H1 (cell line): ENCODE data around the gene GRAMD4. TPM values are rescaled to one million over a fixed set of nuclear protein-coding genes. Genes with fewer than 3 reads are reported as not detected.

Source experiments
- CTCF ChIA-PET: fragments of 300-600 bp; sonication (Branson Sonifier 250); formaldehyde crosslinking; loops from one replicate; lab custom pipeline; 2021; ENCODE audit not compliant: partially characterized antibody; lab: Charles Lee
- POLR2A ChIA-PET: fragments of 300-600 bp; sonication (Branson Sonifier 250); formaldehyde crosslinking; loops from one replicate; lab custom pipeline; 2021; ENCODE audit warnings: inconsistent platforms; ENCODE audit not compliant: partially characterized antibody; lab: Charles Lee
- DNase-seq, 2 experiments: peaks; one replicate each; pipeline versions ENCODE4 v3.0.0 to v3.0.0-alpha.2; 2010 to 2022; ENCODE audit warnings: low spot score in 2 of 2, low read depth in 1 of 2, mixed read lengths in 1 of 2
- FAIRE-seq: peaks from 2 replicates; lab custom pipeline; 2011; peaks lifted over from hg19 to GRCh38; lab: Jason Lieb, UNC
- H2AFZ ChIP-seq: 2 replicates; pipeline ENCODE4 v1.8.1; 2012; ENCODE audit warnings: low read length, inconsistent platforms
- H2AK5ac ChIP-seq: 2 replicates; pipeline ENCODE4 v1.6.1; 2013; ENCODE audit warnings: low read depth, low read length
- H2BK120ac ChIP-seq: replicated peaks from 2 replicates; pipeline ENCODE3; 2013; ENCODE audit warnings: low read depth, low read length, inconsistent platforms
- H2BK12ac ChIP-seq: 2 replicates; pipeline ENCODE4 v1.6.1; 2013; ENCODE audit warnings: low read depth, low read length
- H2BK15ac ChIP-seq: 2 replicates; pipeline ENCODE4 v1.6.1; 2013; ENCODE audit warnings: low read length
- H2BK20ac ChIP-seq: 2 replicates; pipeline ENCODE4 v1.6.1; 2013; ENCODE audit warnings: low read length
- H2BK5ac ChIP-seq: 2 replicates; pipeline ENCODE4 v1.6.1; 2013; ENCODE audit warnings: low read depth, low read length
- H3K14ac ChIP-seq: 2 replicates; pipeline ENCODE4 v1.6.1; 2013; ENCODE audit warnings: inconsistent platforms; ENCODE audit not compliant: insufficient read length
- H3K18ac ChIP-seq: 2 replicates; pipeline ENCODE4 v1.6.1; 2013; ENCODE audit warnings: low read length; ENCODE audit errors: extremely low read depth
- H3K23ac ChIP-seq: 2 replicates; pipeline ENCODE4 v1.6.1; 2013; ENCODE audit warnings: inconsistent platforms; ENCODE audit not compliant: insufficient read length
- H3K23me2 ChIP-seq: 2 replicates; pipeline ENCODE4 v1.6.1; 2013; ENCODE audit warnings: low read depth, low read length
- H3K27ac ChIP-seq: 2 replicates; pipeline ENCODE4 v1.6.1; 2011; ENCODE audit warnings: low read depth, low read length, inconsistent platforms
- H3K27me3 ChIP-seq, 4 experiments: replicated peaks in 1 of 4; 1 replicate in 1 of 4; 2 replicates in 3 of 4; pipeline versions ENCODE4 v1.6.1 to v1.8.1; 2011 to 2013; ENCODE audit warnings: low read length in 3 of 4, mild to moderate bottlenecking in 3 of 4, inconsistent platforms in 2 of 4, mixed read lengths in 2 of 4, moderate library complexity in 1 of 4; ENCODE audit not compliant: control insufficient read depth in 3 of 4, insufficient read depth in 3 of 4; ENCODE audit errors: extremely low read depth in 1 of 4
- H3K36me3 ChIP-seq, 4 experiments: 2 replicates each; pipeline versions ENCODE4 v1.6.1 to v1.8.1; 2011 to 2013; ENCODE audit warnings: mild to moderate bottlenecking in 4 of 4, low read length in 3 of 4, moderate library complexity in 2 of 4, control low read depth in 1 of 4, inconsistent platforms in 1 of 4; ENCODE audit not compliant: insufficient read depth in 4 of 4, control insufficient read depth in 2 of 4
- H3K4ac ChIP-seq: replicated peaks from 2 replicates; pipeline ENCODE3; 2013; ENCODE audit warnings: low read length, low read depth, mixed read lengths, inconsistent platforms; ENCODE audit not compliant: insufficient read length
- H3K4me1 ChIP-seq, 4 experiments: replicated peaks in 1 of 4; 1 replicate in 1 of 4; 2 replicates in 3 of 4; pipeline versions ENCODE4 v1.6.1 to v1.8.1; 2011 to 2013; ENCODE audit warnings: low read length in 3 of 4, inconsistent platforms in 2 of 4, mixed read lengths in 1 of 4; ENCODE audit not compliant: insufficient read depth in 4 of 4, control insufficient read depth in 3 of 4
- H3K4me2 ChIP-seq, 2 experiments: 2 replicates each; pipeline versions ENCODE4 v1.6.1 to v1.8.1; 2011 to 2013; ENCODE audit warnings: low read depth in 2 of 2, low read length in 2 of 2, control low read depth in 1 of 2, inconsistent platforms in 1 of 2, mild to moderate bottlenecking in 1 of 2; ENCODE audit not compliant: insufficient read depth in 1 of 2
- H3K4me3 ChIP-seq, 4 experiments: fragments of 200-600, 300-600 bp in 1 of 4; sonication (generic), shearing (Covaris generic), sonication (Bioruptor Twin) in 1 of 4; 2 replicates each; pipeline versions ENCODE4 v1.5.1 to v1.8.1; 2011 to 2016; ENCODE audit warnings: low read length in 4 of 4, low read depth in 3 of 4, control low read depth in 2 of 4, inconsistent platforms in 2 of 4, mild to moderate bottlenecking in 2 of 4, mixed read lengths in 1 of 4, moderate library complexity in 1 of 4; ENCODE audit not compliant: insufficient read depth in 2 of 4; ENCODE audit errors: extremely low read depth in 1 of 4
- H3K56ac ChIP-seq: replicated peaks from 2 replicates; pipeline ENCODE3; 2013; ENCODE audit warnings: low read depth, mild to moderate bottlenecking, mixed read lengths, low read length, inconsistent platforms; ENCODE audit not compliant: insufficient read length
- H3K79me1 ChIP-seq: 2 replicates; pipeline ENCODE4 v1.6.1; 2013; ENCODE audit warnings: low read depth, low read length, control low read depth
- H3K79me2 ChIP-seq, 2 experiments: 2 replicates each; pipeline versions ENCODE4 v1.6.1 to v1.8.1; 2012 to 2013; ENCODE audit warnings: low read length in 2 of 2, mild to moderate bottlenecking in 2 of 2, inconsistent platforms in 1 of 2; ENCODE audit not compliant: insufficient read depth in 2 of 2, control insufficient read depth in 1 of 2
- H3K9ac ChIP-seq, 4 experiments: replicated peaks in 1 of 4; 1 replicate in 1 of 4; 2 replicates in 3 of 4; pipeline versions ENCODE4 v1.6.1 to v1.8.1; 2011 to 2013; ENCODE audit warnings: low read depth in 3 of 4, low read length in 3 of 4, control low read depth in 2 of 4, mild to moderate bottlenecking in 2 of 4, moderate library complexity in 2 of 4, inconsistent platforms in 1 of 4; ENCODE audit errors: extremely low read depth in 1 of 4
- H3K9me3 ChIP-seq, 2 experiments: 2 replicates each; pipeline versions ENCODE4 v1.6.1 to v1.8.1; 2012 to 2013; ENCODE audit warnings: mild to moderate bottlenecking in 2 of 2, moderate library complexity in 2 of 2, control low read depth in 1 of 2, inconsistent platforms in 1 of 2, low read depth in 1 of 2, low read length in 1 of 2, mixed read lengths in 1 of 2; ENCODE audit not compliant: insufficient read depth in 2 of 2
- H4K20me1 ChIP-seq, 2 experiments: replicated peaks in 1 of 2; 2 replicates each; pipeline versions ENCODE3 to v1.8.1; 2011 to 2013; ENCODE audit warnings: inconsistent platforms in 2 of 2, low read length in 2 of 2, mild to moderate bottlenecking in 1 of 2; ENCODE audit not compliant: insufficient read depth in 2 of 2, control insufficient read depth in 1 of 2
- H4K5ac ChIP-seq: 2 replicates; pipeline ENCODE4 v1.6.1; 2013; ENCODE audit warnings: low read length, low read depth, mixed read lengths, inconsistent platforms; ENCODE audit not compliant: insufficient read length
- H4K8ac ChIP-seq: 2 replicates; pipeline ENCODE4 v1.8.0; 2013; ENCODE audit warnings: mild to moderate bottlenecking, moderate library complexity, low read length, inconsistent platforms; ENCODE audit not compliant: insufficient read depth; ENCODE audit errors: extremely low read depth
- H4K91ac ChIP-seq: replicated peaks from 2 replicates; pipeline ENCODE3; 2013; ENCODE audit warnings: low read length, mixed read lengths, inconsistent platforms; ENCODE audit not compliant: insufficient read length
- BCL11A ChIP-seq, 2 experiments: IDR thresholded peaks; one replicate each; pipeline ENCODE4 v1.6.1; 2011; ENCODE audit warnings: low read depth in 2 of 2, low read length in 2 of 2, mild to moderate bottlenecking in 2 of 2
- CBX5 ChIP-seq: fragments of 300-800, 300-1000 bp; sonication (generic); IDR thresholded peaks from 2 replicates; pipeline ENCODE4 v1.7.1; 2016; ENCODE audit warnings: antibody characterized with exemption, low read length, low read depth
- EZH2 ChIP-seq: fragments of 200-600 bp; sonication (generic); IDR thresholded peaks from 2 replicates; pipeline ENCODE4 v1.7.1; 2012; ENCODE audit warnings: low read depth, mild to moderate bottlenecking, moderate library complexity, low read length, inconsistent platforms; ENCODE audit not compliant: severe bottlenecking
- GTF2F1 ChIP-seq: IDR thresholded peaks from 2 replicates; pipeline ENCODE4 v1.6.1; 2012; ENCODE audit warnings: low read depth, low read length, improper control_type of control experiment, borderline replicate concordance
- KDM4A ChIP-seq: IDR thresholded peaks from one replicate; pipeline ENCODE4 v1.7.1; 2012; ENCODE audit warnings: low read depth, mild to moderate bottlenecking, moderate library complexity, low read length, inconsistent platforms; ENCODE audit not compliant: severe bottlenecking
- NANOG ChIP-seq: IDR thresholded peaks from 2 replicates; pipeline ENCODE4 v1.6.1; 2011; ENCODE audit warnings: low read length, low read depth, mild to moderate bottlenecking, inconsistent platforms; ENCODE audit not compliant: insufficient read depth, poor library complexity, severe bottlenecking
- POLR2A ChIP-seq, 2 experiments: IDR thresholded peaks; 1 replicate in 1 of 2; 2 replicates in 1 of 2; pipeline ENCODE4 v1.6.1; 2011; ENCODE audit warnings: low read depth in 2 of 2, low read length in 2 of 2, mild to moderate bottlenecking in 2 of 2; ENCODE audit errors: control extremely low read depth in 1 of 2
- RAD21 ChIP-seq, 2 experiments: IDR thresholded peaks in 1 of 2; conservative IDR thresholded peaks in 1 of 2; 2 replicates each; pipeline ENCODE4 v1.6.1; 2011; ENCODE audit warnings: low read depth in 2 of 2, low read length in 2 of 2, improper control_type of control experiment in 1 of 2, inconsistent platforms in 1 of 2, mild to moderate bottlenecking in 1 of 2, moderate library complexity in 1 of 2
- RXRA ChIP-seq: IDR thresholded peaks from 2 replicates; pipeline ENCODE4 v1.6.1; 2011; ENCODE audit warnings: low read depth, mild to moderate bottlenecking, low read length, moderate library complexity; ENCODE audit not compliant: insufficient read depth
- SUZ12 ChIP-seq: fragments of 200-600 bp; sonication (generic); IDR thresholded peaks from 2 replicates; pipeline ENCODE4 v1.6.1; 2012; ENCODE audit warnings: mild to moderate bottlenecking, inconsistent platforms, low read length, moderate library complexity, mixed read lengths
- TAF1 ChIP-seq: IDR thresholded peaks from 2 replicates; pipeline ENCODE4 v1.6.1; 2011; ENCODE audit warnings: mild to moderate bottlenecking, low read depth, low read length
- WGBS, 2 experiments: shearing (Covaris generic) in 1 of 2; methylation state at CpG; one replicate each; pipeline versions ENCODE4 v1.1.6 to v1.1.7; 2013 to 2015; ENCODE audit warnings: low lambda C conversion rate in 2 of 2, mixed read lengths in 2 of 2, inconsistent platforms in 1 of 2, low coverage in 1 of 2, missing lambda C conversion rate in 1 of 2; ENCODE audit not compliant: insufficient replicate concordance in 2 of 2, insufficient coverage in 1 of 2, insufficient read length in 1 of 2; ENCODE audit errors: extremely low coverage in 1 of 2, missing lambda C conversion rate in 1 of 2; 5-methylcytosine and 5-hydroxymethylcytosine counted together
- polyA plus RNA-seq, 7 experiments: library from polyadenylated mRNA; depleted of rRNA in 3 of 7; stranded (reverse) in 5 of 7; unstranded in 2 of 7; fragments of >200 nt in 5 of 7; fragments of 200-250 nt in 2 of 7; gene quantifications; 1 replicate in 5 of 7; 2 replicates in 1 of 7; 4 replicates in 1 of 7; pipeline versions ENCODE4 v1.2.1 to v1.2.3, GENCODE V29; 2011 to 2013; ENCODE audit warnings: missing spikeins in 2 of 7, mixed read lengths in 2 of 7
- total RNA-seq: library from RNA; stranded (reverse); fragmentation: NEBNext Ultra II Directional; extraction: Animal tissue kit (Norgen Biotek cat#: 25700); gene quantifications from 2 replicates; pipeline ENCODE4 v1.2.1, GENCODE V29; 2021
- TF ChIP-seq, protein P1 (sequence below): IDR thresholded peaks from 2 replicates; pipeline ENCODE4 v1.6.1; 2011; ENCODE audit warnings: low read depth, mild to moderate bottlenecking, low read length; ENCODE audit not compliant: insufficient read depth

The GRAMD4 gene
- total and polyA plus RNA-seq, 2 of the 8 experiments (the other 6 are each of a cell fraction or from before 2014, with no cell fraction given) = 7.9 to 25.6 TPM

DNA sequence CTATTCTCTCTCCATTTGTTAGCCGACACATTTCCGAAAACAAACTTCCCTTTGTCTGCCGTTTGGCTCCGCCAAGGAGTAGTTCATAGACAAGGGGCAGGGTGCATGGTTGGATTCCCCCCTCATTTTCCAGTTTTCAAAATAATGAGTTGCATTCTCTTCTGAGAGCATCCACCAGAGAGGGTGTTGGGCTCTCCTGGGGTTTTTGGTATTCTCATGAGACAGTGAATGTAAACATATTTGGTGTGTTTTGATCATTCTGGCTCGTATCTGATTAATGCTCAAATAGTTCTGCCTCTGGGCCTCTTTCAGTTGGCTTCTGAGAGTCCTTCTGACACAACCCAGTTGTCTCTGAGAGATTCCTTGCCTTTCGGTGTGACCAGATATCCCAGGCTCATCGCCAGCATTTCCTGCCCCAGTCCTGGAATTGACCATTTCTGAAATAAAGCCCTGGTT is 21.7 kb downstream of the GRAMD4 start:
- no peak overlapping the region for H2AFZ ChIP-seq
- CTCF ChIA-PET = no interaction called here

More for the DNA sequence above, 21.7 kb downstream of the GRAMD4 start:
- Histone ChIP-seq H3K23me2 (peaks cover 5% of the 10 kb centered on the region; the same call in 1 of the 2 replicates), H3K27ac (no peak overlapping the region), H4K5ac (no peak overlapping the region), H3K56ac (no peak overlapping the region), H2BK120ac (no peak overlapping the region), H3K4ac (no peak overlapping the region), H3K9ac (no peak overlapping the region), H4K20me1 (peaks cover 2 to 6% of the 10 kb centered on the region in 2 experiments), H3K18ac (no peak overlapping the region), H2AK5ac (no peak overlapping the region), H3K36me3 (no peaks in the 10 kb centered on the region), H2BK15ac (no peak overlapping the region), H4K91ac (no peak overlapping the region), H3K4me1 (peaks cover 0 to 5% (median 0%) of the 10 kb centered on the region in 4 experiments; a peak in 2 of 7 replicates), H2BK20ac (no peak overlapping the region), H2BK5ac (no peak overlapping the region), H3K14ac (no peak overlapping the region), H3K27me3 (no peaks in the 10 kb centered on the region), H2BK12ac (no peak overlapping the region), H3K23ac (no peak overlapping the region), H3K9me3 (no peaks in the 10 kb centered on the region), H3K79me1 (no peaks in the 10 kb centered on the region; the same call in 1 of the 2 replicates), H3K4me3 (no peak overlapping the region), H4K8ac (no peak overlapping the region), H3K4me2 (no peak overlapping the region), H3K79me2 (no peaks in the 10 kb centered on the region; a peak in 1 of 4 replicates)
- TF ChIP-seq, protein P1, sequence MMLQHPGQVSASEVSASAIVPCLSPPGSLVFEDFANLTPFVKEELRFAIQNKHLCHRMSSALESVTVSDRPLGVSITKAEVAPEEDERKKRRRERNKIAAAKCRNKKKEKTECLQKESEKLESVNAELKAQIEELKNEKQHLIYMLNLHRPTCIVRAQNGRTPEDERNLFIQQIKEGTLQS = no peak
- no peak for TF ChIP-seq TAF1
- no peak for TF ChIP-seq BCL11A (IDR thresholded peaks at IDR 0.05; ENCODE audit: low read depth in 2 of 2, low read length in 2 of 2)
- TF ChIP-seq CBX5 = no peak
- no peak for TF ChIP-seq GTF2F1
- TF ChIP-seq POLR2A (IDR thresholded peaks at IDR 0.05; ENCODE audit: control extremely low read depth in 1 of 2, low read depth in 2 of 2, low read length in 2 of 2) = no peak
- no peak for TF ChIP-seq RXRA
- no peak for TF ChIP-seq EZH2
- TF ChIP-seq KDM4A = no peak
- no peak for TF ChIP-seq RAD21 (IDR thresholded peaks at IDR 0.05 in 1 of 2, conservative IDR thresholded peaks at IDR 0.05 in 1 of 2; ENCODE audit: low read depth in 2 of 2, low read length in 2 of 2)
- TF ChIP-seq SUZ12 = no peak
- TF ChIP-seq NANOG = no peak
- 90% methylated on average over 7 of the region's 7 CpGs; no CpG with 5 or more reads in 1 of the 2 experiments for WGBS, 2 experiments
- POLR2A ChIA-PET = no interaction called here
- FAIRE-seq (no peak), DNase-seq (no peak)
